Sigmoid colon (tissue), 3 donors: Measurements from ENCODE around the gene HPGDS.
A peak's percentile ranks its signal among the peaks of the same experiment; 100 is the strongest.

ENCODE experiments used
- POLR2A ChIP-seq, 2 donors: fragments of 450-650 bp; IDR thresholded peaks; one replicate each; pipeline ENCODE4 v1.6.1; 2016; ENCODE audit warnings: antibody characterized with exemption in 2 of 2, mild to moderate bottlenecking in 2 of 2, moderate library complexity in 2 of 2
- TF ChIP-seq, protein P1 (sequence below), 4 experiments: fragments of 450-650 bp in 3 of 4; fragments of 200-600 bp in 1 of 4; IDR thresholded peaks; one replicate each; pipeline ENCODE4 v1.5.1; 2016 to 2019; ENCODE audit warnings: antibody characterized with exemption in 4 of 4, mild to moderate bottlenecking in 3 of 4, moderate library complexity in 2 of 4

DNA sequence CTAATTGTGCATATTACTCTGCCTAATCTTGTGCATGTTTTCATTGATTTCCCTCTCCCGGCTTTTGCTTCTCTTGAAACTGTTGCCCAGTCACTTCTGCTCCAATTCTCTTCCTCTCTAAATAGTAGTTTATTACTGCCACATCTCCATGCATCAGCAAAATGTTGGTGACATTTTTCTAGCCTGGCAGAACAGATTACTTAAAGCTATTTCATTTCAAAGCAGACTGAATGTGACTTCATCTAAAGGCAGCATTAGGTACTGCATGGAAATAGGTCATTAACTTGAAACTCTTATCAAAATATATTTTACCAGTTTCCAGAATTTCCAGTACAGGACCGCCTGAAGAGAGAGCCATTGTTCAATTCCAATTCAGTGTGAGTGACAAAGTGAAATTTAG lies 52.4 kb downstream of the HPGDS start:
- TF ChIP-seq, protein P1, sequence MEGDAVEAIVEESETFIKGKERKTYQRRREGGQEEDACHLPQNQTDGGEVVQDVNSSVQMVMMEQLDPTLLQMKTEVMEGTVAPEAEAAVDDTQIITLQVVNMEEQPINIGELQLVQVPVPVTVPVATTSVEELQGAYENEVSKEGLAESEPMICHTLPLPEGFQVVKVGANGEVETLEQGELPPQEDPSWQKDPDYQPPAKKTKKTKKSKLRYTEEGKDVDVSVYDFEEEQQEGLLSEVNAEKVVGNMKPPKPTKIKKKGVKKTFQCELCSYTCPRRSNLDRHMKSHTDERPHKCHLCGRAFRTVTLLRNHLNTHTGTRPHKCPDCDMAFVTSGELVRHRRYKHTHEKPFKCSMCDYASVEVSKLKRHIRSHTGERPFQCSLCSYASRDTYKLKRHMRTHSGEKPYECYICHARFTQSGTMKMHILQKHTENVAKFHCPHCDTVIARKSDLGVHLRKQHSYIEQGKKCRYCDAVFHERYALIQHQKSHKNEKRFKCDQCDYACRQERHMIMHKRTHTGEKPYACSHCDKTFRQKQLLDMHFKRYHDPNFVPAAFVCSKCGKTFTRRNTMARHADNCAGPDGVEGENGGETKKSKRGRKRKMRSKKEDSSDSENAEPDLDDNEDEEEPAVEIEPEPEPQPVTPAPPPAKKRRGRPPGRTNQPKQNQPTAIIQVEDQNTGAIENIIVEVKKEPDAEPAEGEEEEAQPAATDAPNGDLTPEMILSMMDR (IDR thresholded peaks at IDR 0.05): peak in 1 of 4 experiments; percentile 4
- no peak for TF ChIP-seq POLR2A (IDR thresholded peaks at IDR 0.05)
